Stimulated activated effector memory CD8-positive, alpha-beta T cell treated with anti-CD3 and anti-CD28 coated beads, Interleukin-12 subunit alpha, Interleukin-12 subunit beta, amount 100 ng/mL, for 72 hours (primary cell): ENCODE data around the gene KCNS3.

Experiments
- ATAC-seq: fragments of 150-1000 bp; cut with Tn5 transposase; 2 replicates; pipeline ENCODE4 v1.10.0; 2021
- DNase-seq, 2 donors: peaks; one replicate each; pipeline ENCODE4 v3.0.0; 2021 to 2022; ENCODE audit warnings: low spot score in 2 of 2
- H3K27ac Mint-ChIP-seq: one replicate; pipeline ENCODE4 v1.8.0; 2022; ENCODE audit warnings: mild to moderate bottlenecking, mixed read lengths
- H3K36me3 Mint-ChIP-seq: one replicate; pipeline ENCODE4 v1.8.0; 2022; ENCODE audit warnings: mild to moderate bottlenecking, mixed read lengths
- H3K4me1 Mint-ChIP-seq: one replicate; pipeline ENCODE4 v1.8.0; 2022; ENCODE audit warnings: mixed read lengths
- H3K4me3 Mint-ChIP-seq: one replicate; pipeline ENCODE4 v1.8.0; 2022; ENCODE audit warnings: mild to moderate bottlenecking, mixed read lengths
- H3K9me3 Mint-ChIP-seq: one replicate; pipeline ENCODE4 v1.8.0; 2022; ENCODE audit warnings: mixed read lengths

The KCNS3 gene

GRCh38 chr2:17911491-17912260 lies 33.2 kb downstream of the KCNS3 start:
- no peaks in the 10 kb centered on the region for H3K4me1 Mint-ChIP-seq
- DNase-seq, result no peak
- ATAC-seq, result no peak
- H3K4me3 Mint-ChIP-seq, result no peak overlapping the region
- peaks cover 2% of the 10 kb centered on the region for H3K9me3 Mint-ChIP-seq
- no peaks in the 10 kb centered on the region for H3K36me3 Mint-ChIP-seq
- no peak overlapping the region for H3K27ac Mint-ChIP-seq

GRCh38 chr2:17912266-17912691 lies 33.8 kb downstream of the KCNS3 start:
- no peak for ATAC-seq
- H3K36me3 Mint-ChIP-seq, result no peaks in the 10 kb centered on the region

GRCh38 chr2:17915099-17915498 lies 36.6 kb downstream of the KCNS3 start:
- H3K36me3 Mint-ChIP-seq, result no peaks in the 10 kb centered on the region
- ATAC-seq, result no peak
- H3K4me3 Mint-ChIP-seq, result no peak overlapping the region
- no peaks in the 10 kb centered on the region for H3K9me3 Mint-ChIP-seq
- DNase-seq, result no peak
- no peaks in the 10 kb centered on the region for H3K4me1 Mint-ChIP-seq
- no peak overlapping the region for H3K27ac Mint-ChIP-seq

More at GRCh38 chr2:17912266-17912691, 33.8 kb downstream of the KCNS3 start:
- H3K4me1 Mint-ChIP-seq, result no peaks in the 10 kb centered on the region
- no peak overlapping the region for H3K27ac Mint-ChIP-seq
- peaks cover 2% of the 10 kb centered on the region for H3K9me3 Mint-ChIP-seq
- H3K4me3 Mint-ChIP-seq, result no peak overlapping the region
- no peak for DNase-seq

GRCh38 chr2:17915811-17916518 lies 37.5 kb downstream of the KCNS3 start:
- no peak overlapping the region for H3K4me3 Mint-ChIP-seq
- no peak for ATAC-seq
- H3K4me1 Mint-ChIP-seq, result no peaks in the 10 kb centered on the region
- no peaks in the 10 kb centered on the region for H3K9me3 Mint-ChIP-seq
- no peak overlapping the region for H3K27ac Mint-ChIP-seq
- H3K36me3 Mint-ChIP-seq, result no peaks in the 10 kb centered on the region
- DNase-seq, result no peak

GRCh38 chr2:17916584-17916983 lies 38.1 kb downstream of the KCNS3 start:
- no peak overlapping the region for H3K27ac Mint-ChIP-seq
- no peaks in the 10 kb centered on the region for H3K36me3 Mint-ChIP-seq
- ATAC-seq (no peak), DNase-seq (no peak)
- H3K4me3 Mint-ChIP-seq, result no peak overlapping the region
- H3K9me3 Mint-ChIP-seq, result no peaks in the 10 kb centered on the region
- no peaks in the 10 kb centered on the region for H3K4me1 Mint-ChIP-seq

- no peaks in the 10 kb centered on the region for H3K36me3 Mint-ChIP-seq
- ATAC-seq (no peak), DNase-seq (no peak)
- H3K27ac Mint-ChIP-seq, result no peak overlapping the region
- no peaks in the 10 kb centered on the region for H3K9me3 Mint-ChIP-seq
- H3K4me1 Mint-ChIP-seq, result no peaks in the 10 kb centered on the region
- no peak overlapping the region for H3K4me3 Mint-ChIP-seq
Measured at GRCh38 chr2:17918789-17919188, 40.3 kb downstream of the KCNS3 start.

GRCh38 chr2:17930773-17931172 lies 52.3 kb downstream of the KCNS3 start:
- Mint-ChIP-seq H3K4me3 (no peak overlapping the region), H3K4me1 (no peaks in the 10 kb centered on the region), H3K36me3 (no peaks in the 10 kb centered on the region), H3K27ac (no peak overlapping the region), H3K9me3 (no peaks in the 10 kb centered on the region)
- ATAC-seq (no peak), DNase-seq (no peak)

- H3K4me1 Mint-ChIP-seq, result no peaks in the 10 kb centered on the region
- H3K27ac Mint-ChIP-seq, result no peak overlapping the region
- H3K4me3 Mint-ChIP-seq, result no peak overlapping the region
- no peak for ATAC-seq
- H3K36me3 Mint-ChIP-seq, result no peaks in the 10 kb centered on the region
- H3K9me3 Mint-ChIP-seq, result no peaks in the 10 kb centered on the region
- no peak for DNase-seq
Measured at GRCh38 chr2:17933256-17933655, 54.8 kb downstream of the KCNS3 start.

- H3K4me3 Mint-ChIP-seq, result no peak overlapping the region
- ATAC-seq (no peak), DNase-seq (no peak)
- H3K4me1 Mint-ChIP-seq, result no peaks in the 10 kb centered on the region
- no peak overlapping the region for H3K27ac Mint-ChIP-seq
- H3K9me3 Mint-ChIP-seq, result no peaks in the 10 kb centered on the region
- no peaks in the 10 kb centered on the region for H3K36me3 Mint-ChIP-seq
Measured at GRCh38 chr2:17934721-17935120, 56.3 kb downstream of the KCNS3 start.

- Mint-ChIP-seq H3K9me3 (no peaks in the 10 kb centered on the region), H3K4me1 (no peaks in the 10 kb centered on the region)
Measured at GRCh38 chr2:17935242-17935885, 56.9 kb downstream of the KCNS3 start.

GRCh38 chr2:17936599-17936998 lies 58.1 kb downstream of the KCNS3 start:
- ATAC-seq (no peak), DNase-seq (no peak)
- Mint-ChIP-seq H3K27ac (no peak overlapping the region), H3K9me3 (no peaks in the 10 kb centered on the region), H3K4me1 (no peaks in the 10 kb centered on the region), H3K4me3 (no peak overlapping the region), H3K36me3 (no peaks in the 10 kb centered on the region)

More at GRCh38 chr2:17935242-17935885, 56.9 kb downstream of the KCNS3 start:
- no peaks in the 10 kb centered on the region for H3K36me3 Mint-ChIP-seq
- H3K27ac Mint-ChIP-seq, result no peak overlapping the region
- ATAC-seq, result no peak
- no peak for DNase-seq
- H3K4me3 Mint-ChIP-seq, result no peak overlapping the region

GRCh38 chr2:17940091-17940630 lies 61.7 kb downstream of the KCNS3 start:
- Mint-ChIP-seq H3K4me1 (no peaks in the 10 kb centered on the region), H3K27ac (no peak overlapping the region), H3K36me3 (no peaks in the 10 kb centered on the region), H3K4me3 (no peak overlapping the region), H3K9me3 (no peaks in the 10 kb centered on the region)
- DNase-seq, result no peak
- no peak for ATAC-seq

GRCh38 chr2:17943444-17943843 lies 65.0 kb downstream of the KCNS3 start:
- Mint-ChIP-seq H3K27ac (no peak overlapping the region), H3K4me3 (no peak overlapping the region), H3K4me1 (no peaks in the 10 kb centered on the region), H3K9me3 (peaks cover 5% of the 10 kb centered on the region), H3K36me3 (no peaks in the 10 kb centered on the region)
- ATAC-seq, result no peak
- DNase-seq, result no peak

- H3K36me3 Mint-ChIP-seq, result no peaks in the 10 kb centered on the region
Measured at GRCh38 chr2:17947113-17947512, 68.6 kb downstream of the KCNS3 start.

GRCh38 chr2:17950006-17950405 lies 71.5 kb downstream of the KCNS3 start:
- ATAC-seq, result no peak
- Mint-ChIP-seq H3K4me1 (no peaks in the 10 kb centered on the region), H3K9me3 (peaks cover 5% of the 10 kb centered on the region), H3K4me3 (no peak overlapping the region), H3K27ac (no peak overlapping the region), H3K36me3 (no peaks in the 10 kb centered on the region)
- DNase-seq, result no peak

More at GRCh38 chr2:17947113-17947512, 68.6 kb downstream of the KCNS3 start:
- DNase-seq (no peak), ATAC-seq (no peak)
- H3K4me1 Mint-ChIP-seq, result no peaks in the 10 kb centered on the region
- H3K9me3 Mint-ChIP-seq, result peaks cover 5% of the 10 kb centered on the region
- H3K4me3 Mint-ChIP-seq, result no peak overlapping the region
- H3K27ac Mint-ChIP-seq, result no peak overlapping the region
